H1 (cell line): ENCODE measurements around the gene GSTM2. TPM values are rescaled to one million over a fixed set of nuclear protein-coding genes. Genes with fewer than 3 reads are reported as not detected.
"Not testable (repeated sequence)": the region's sequence is repeated elsewhere in the genome, so short reads cannot be mapped to it uniquely, and the experiment has no call there.

ENCODE experiments used
- CTCF ChIA-PET: fragments of 300-600 bp; sonication (Branson Sonifier 250); formaldehyde crosslinking; loops from one replicate; lab custom pipeline; 2021; ENCODE audit not compliant: partially characterized antibody; lab: Charles Lee
- POLR2A ChIA-PET: fragments of 300-600 bp; sonication (Branson Sonifier 250); formaldehyde crosslinking; loops from one replicate; lab custom pipeline; 2021; ENCODE audit warnings: inconsistent platforms; ENCODE audit not compliant: partially characterized antibody; lab: Charles Lee
- DNase-seq, 2 experiments: peaks; one replicate each; pipeline versions ENCODE4 v3.0.0 to v3.0.0-alpha.2; 2010 to 2022; ENCODE audit warnings: low spot score in 2 of 2, low read depth in 1 of 2, mixed read lengths in 1 of 2
- FAIRE-seq: peaks from 2 replicates; lab custom pipeline; 2011; peaks lifted over from hg19 to GRCh38; lab: Jason Lieb, UNC
- H2AFZ ChIP-seq: 2 replicates; pipeline ENCODE4 v1.8.1; 2012; ENCODE audit warnings: low read length, inconsistent platforms
- H2AK5ac ChIP-seq: 2 replicates; pipeline ENCODE4 v1.6.1; 2013; ENCODE audit warnings: low read depth, low read length
- H2BK120ac ChIP-seq: replicated peaks from 2 replicates; pipeline ENCODE3; 2013; ENCODE audit warnings: low read depth, low read length, inconsistent platforms
- H2BK12ac ChIP-seq: 2 replicates; pipeline ENCODE4 v1.6.1; 2013; ENCODE audit warnings: low read depth, low read length
- H2BK15ac ChIP-seq: 2 replicates; pipeline ENCODE4 v1.6.1; 2013; ENCODE audit warnings: low read length
- H2BK20ac ChIP-seq: 2 replicates; pipeline ENCODE4 v1.6.1; 2013; ENCODE audit warnings: low read length
- H2BK5ac ChIP-seq: 2 replicates; pipeline ENCODE4 v1.6.1; 2013; ENCODE audit warnings: low read depth, low read length
- H3K14ac ChIP-seq: 2 replicates; pipeline ENCODE4 v1.6.1; 2013; ENCODE audit warnings: inconsistent platforms; ENCODE audit not compliant: insufficient read length
- H3K18ac ChIP-seq: 2 replicates; pipeline ENCODE4 v1.6.1; 2013; ENCODE audit warnings: low read length; ENCODE audit errors: extremely low read depth
- H3K23ac ChIP-seq: 2 replicates; pipeline ENCODE4 v1.6.1; 2013; ENCODE audit warnings: inconsistent platforms; ENCODE audit not compliant: insufficient read length
- H3K23me2 ChIP-seq: 2 replicates; pipeline ENCODE4 v1.6.1; 2013; ENCODE audit warnings: low read depth, low read length
- H3K27ac ChIP-seq: 2 replicates; pipeline ENCODE4 v1.6.1; 2011; ENCODE audit warnings: low read depth, low read length, inconsistent platforms
- H3K27me3 ChIP-seq, 4 experiments: replicated peaks in 1 of 4; 1 replicate in 1 of 4; 2 replicates in 3 of 4; pipeline versions ENCODE4 v1.6.1 to v1.8.1; 2011 to 2013; ENCODE audit warnings: low read length in 3 of 4, mild to moderate bottlenecking in 3 of 4, inconsistent platforms in 2 of 4, mixed read lengths in 2 of 4, moderate library complexity in 1 of 4; ENCODE audit not compliant: control insufficient read depth in 3 of 4, insufficient read depth in 3 of 4; ENCODE audit errors: extremely low read depth in 1 of 4
- H3K36me3 ChIP-seq, 4 experiments: 2 replicates each; pipeline versions ENCODE4 v1.6.1 to v1.8.1; 2011 to 2013; ENCODE audit warnings: mild to moderate bottlenecking in 4 of 4, low read length in 3 of 4, moderate library complexity in 2 of 4, control low read depth in 1 of 4, inconsistent platforms in 1 of 4; ENCODE audit not compliant: insufficient read depth in 4 of 4, control insufficient read depth in 2 of 4
- H3K4ac ChIP-seq: replicated peaks from 2 replicates; pipeline ENCODE3; 2013; ENCODE audit warnings: low read length, low read depth, mixed read lengths, inconsistent platforms; ENCODE audit not compliant: insufficient read length
- H3K4me1 ChIP-seq, 4 experiments: replicated peaks in 1 of 4; 1 replicate in 1 of 4; 2 replicates in 3 of 4; pipeline versions ENCODE4 v1.6.1 to v1.8.1; 2011 to 2013; ENCODE audit warnings: low read length in 3 of 4, inconsistent platforms in 2 of 4, mixed read lengths in 1 of 4; ENCODE audit not compliant: insufficient read depth in 4 of 4, control insufficient read depth in 3 of 4
- H3K4me2 ChIP-seq, 2 experiments: 2 replicates each; pipeline versions ENCODE4 v1.6.1 to v1.8.1; 2011 to 2013; ENCODE audit warnings: low read depth in 2 of 2, low read length in 2 of 2, control low read depth in 1 of 2, inconsistent platforms in 1 of 2, mild to moderate bottlenecking in 1 of 2; ENCODE audit not compliant: insufficient read depth in 1 of 2
- H3K4me3 ChIP-seq, 4 experiments: fragments of 200-600, 300-600 bp in 1 of 4; sonication (generic), shearing (Covaris generic), sonication (Bioruptor Twin) in 1 of 4; 2 replicates each; pipeline versions ENCODE4 v1.5.1 to v1.8.1; 2011 to 2016; ENCODE audit warnings: low read length in 4 of 4, low read depth in 3 of 4, control low read depth in 2 of 4, inconsistent platforms in 2 of 4, mild to moderate bottlenecking in 2 of 4, mixed read lengths in 1 of 4, moderate library complexity in 1 of 4; ENCODE audit not compliant: insufficient read depth in 2 of 4; ENCODE audit errors: extremely low read depth in 1 of 4
- H3K56ac ChIP-seq: replicated peaks from 2 replicates; pipeline ENCODE3; 2013; ENCODE audit warnings: low read depth, mild to moderate bottlenecking, mixed read lengths, low read length, inconsistent platforms; ENCODE audit not compliant: insufficient read length
- H3K79me1 ChIP-seq: 2 replicates; pipeline ENCODE4 v1.6.1; 2013; ENCODE audit warnings: low read depth, low read length, control low read depth
- H3K79me2 ChIP-seq, 2 experiments: 2 replicates each; pipeline versions ENCODE4 v1.6.1 to v1.8.1; 2012 to 2013; ENCODE audit warnings: low read length in 2 of 2, mild to moderate bottlenecking in 2 of 2, inconsistent platforms in 1 of 2; ENCODE audit not compliant: insufficient read depth in 2 of 2, control insufficient read depth in 1 of 2
- H3K9ac ChIP-seq, 4 experiments: replicated peaks in 1 of 4; 1 replicate in 1 of 4; 2 replicates in 3 of 4; pipeline versions ENCODE4 v1.6.1 to v1.8.1; 2011 to 2013; ENCODE audit warnings: low read depth in 3 of 4, low read length in 3 of 4, control low read depth in 2 of 4, mild to moderate bottlenecking in 2 of 4, moderate library complexity in 2 of 4, inconsistent platforms in 1 of 4; ENCODE audit errors: extremely low read depth in 1 of 4
- H3K9me3 ChIP-seq, 2 experiments: 2 replicates each; pipeline versions ENCODE4 v1.6.1 to v1.8.1; 2012 to 2013; ENCODE audit warnings: mild to moderate bottlenecking in 2 of 2, moderate library complexity in 2 of 2, control low read depth in 1 of 2, inconsistent platforms in 1 of 2, low read depth in 1 of 2, low read length in 1 of 2, mixed read lengths in 1 of 2; ENCODE audit not compliant: insufficient read depth in 2 of 2
- H4K20me1 ChIP-seq, 2 experiments: replicated peaks in 1 of 2; 2 replicates each; pipeline versions ENCODE3 to v1.8.1; 2011 to 2013; ENCODE audit warnings: inconsistent platforms in 2 of 2, low read length in 2 of 2, mild to moderate bottlenecking in 1 of 2; ENCODE audit not compliant: insufficient read depth in 2 of 2, control insufficient read depth in 1 of 2
- H4K5ac ChIP-seq: 2 replicates; pipeline ENCODE4 v1.6.1; 2013; ENCODE audit warnings: low read length, low read depth, mixed read lengths, inconsistent platforms; ENCODE audit not compliant: insufficient read length
- H4K8ac ChIP-seq: 2 replicates; pipeline ENCODE4 v1.8.0; 2013; ENCODE audit warnings: mild to moderate bottlenecking, moderate library complexity, low read length, inconsistent platforms; ENCODE audit not compliant: insufficient read depth; ENCODE audit errors: extremely low read depth
- H4K91ac ChIP-seq: replicated peaks from 2 replicates; pipeline ENCODE3; 2013; ENCODE audit warnings: low read length, mixed read lengths, inconsistent platforms; ENCODE audit not compliant: insufficient read length
- WGBS, 2 experiments: shearing (Covaris generic) in 1 of 2; methylation state at CpG; one replicate each; pipeline versions ENCODE4 v1.1.6 to v1.1.7; 2013 to 2015; ENCODE audit warnings: low lambda C conversion rate in 2 of 2, mixed read lengths in 2 of 2, inconsistent platforms in 1 of 2, low coverage in 1 of 2, missing lambda C conversion rate in 1 of 2; ENCODE audit not compliant: insufficient replicate concordance in 2 of 2, insufficient coverage in 1 of 2, insufficient read length in 1 of 2; ENCODE audit errors: extremely low coverage in 1 of 2, missing lambda C conversion rate in 1 of 2; 5-methylcytosine and 5-hydroxymethylcytosine counted together
- polyA plus RNA-seq, 7 experiments: library from polyadenylated mRNA; depleted of rRNA in 3 of 7; stranded (reverse) in 5 of 7; unstranded in 2 of 7; fragments of >200 nt in 5 of 7; fragments of 200-250 nt in 2 of 7; gene quantifications; 1 replicate in 5 of 7; 2 replicates in 1 of 7; 4 replicates in 1 of 7; pipeline versions ENCODE4 v1.2.1 to v1.2.3, GENCODE V29; 2011 to 2013; ENCODE audit warnings: missing spikeins in 2 of 7, mixed read lengths in 2 of 7
- total RNA-seq: library from RNA; stranded (reverse); fragmentation: NEBNext Ultra II Directional; extraction: Animal tissue kit (Norgen Biotek cat#: 25700); gene quantifications from 2 replicates; pipeline ENCODE4 v1.2.1, GENCODE V29; 2021

The GSTM2 gene
- total and polyA plus RNA-seq, 2 of the 8 experiments (the other 6 are each of a cell fraction or from before 2014, with no cell fraction given), result 9.6 to 23.1 TPM

DNA sequence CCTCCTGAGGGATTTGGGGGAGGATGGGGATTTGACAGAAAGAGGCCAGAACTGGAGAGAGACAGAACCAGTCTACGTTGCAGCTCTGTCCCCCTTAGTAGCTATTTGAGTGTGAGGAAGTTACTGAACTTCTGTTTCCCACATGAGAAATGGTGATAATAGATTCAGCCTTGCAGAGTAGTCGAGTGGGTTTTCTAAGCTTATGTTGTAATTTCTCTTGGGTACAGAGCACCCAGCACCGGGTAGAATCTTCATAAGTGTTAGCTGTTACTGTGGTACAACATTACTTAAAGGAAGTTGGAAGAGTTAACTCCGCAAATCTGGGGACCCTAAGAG, 7.2 kb upstream of the GSTM2 start:
- H3K23ac ChIP-seq, H3K56ac ChIP-seq, DNase-seq, H4K5ac ChIP-seq, H3K4me2 ChIP-seq, H3K9ac ChIP-seq, H3K4ac ChIP-seq, H3K27me3 ChIP-seq, H3K27ac ChIP-seq, H2BK20ac ChIP-seq, H4K20me1 ChIP-seq, H3K23me2 ChIP-seq, H2AK5ac ChIP-seq, H3K36me3 ChIP-seq, H3K4me1 ChIP-seq, H3K18ac ChIP-seq, H3K4me3 ChIP-seq, POLR2A ChIA-PET, H3K9me3 ChIP-seq, H2BK12ac ChIP-seq, H3K79me1 ChIP-seq, H4K91ac ChIP-seq, H3K79me2 ChIP-seq, H4K8ac ChIP-seq, H2BK15ac ChIP-seq, H3K14ac ChIP-seq, H2AFZ ChIP-seq, H2BK120ac ChIP-seq, FAIRE-seq, H2BK5ac ChIP-seq: not testable (repeated sequence)
- WGBS, 2 experiments, result 84% methylated on average over 3 of the region's 4 CpGs; no CpG with 5 or more reads in 1 of the 2 experiments
- CTCF ChIA-PET, result interaction anchor here (1.1 to 3.8 kb wide), 5 partner anchors 10 to 115 kb away, joined by 3 to 24 read pairs (median 3); no protein-coding TSS in a partner anchor
